HEK293T (cell line): ENCODE results near the gene CHRD.

Experiments used
- CTCF ChIA-PET: fragments of 350-600 bp; formaldehyde crosslinking; extraction: SDS; loops from one replicate; lab custom pipeline; 2021; ENCODE audit warnings: antibody characterized with exemption, inconsistent platforms; lab: Yijun Ruan, JAX
- POLR2A ChIA-PET: fragments of 350-600 bp; formaldehyde crosslinking; extraction: SDS; loops from one replicate; lab custom pipeline; 2020; ENCODE audit warnings: antibody characterized with exemption, inconsistent platforms; lab: Yijun Ruan, JAX
- DNase-seq: peaks from one replicate; pipeline ENCODE4 v3.0.0; 2012; ENCODE audit warnings: mixed read lengths; ENCODE audit errors: extremely low spot score
- ARNT ChIP-seq: fragments of 450-650 bp; IDR thresholded peaks from 2 replicates; pipeline ENCODE4 v1.6.1; 2017; ENCODE audit warnings: mild to moderate bottlenecking
- BHLHE40 ChIP-seq: fragments of 450-650 bp; IDR thresholded peaks from 2 replicates; pipeline ENCODE4 v1.6.1; 2016; ENCODE audit warnings: mild to moderate bottlenecking, moderate library complexity, borderline replicate concordance
- CTBP1 ChIP-seq: fragments of 450-650 bp; IDR thresholded peaks from 2 replicates; pipeline ENCODE4 v1.6.1; 2016; ENCODE audit warnings: borderline replicate concordance
- ELF4 ChIP-seq: fragments of 450-650 bp; IDR thresholded peaks from 2 replicates; pipeline ENCODE4 v1.6.1; 2017; ENCODE audit warnings: antibody characterized with exemption
- FOXA1 ChIP-seq: fragments of 450-650 bp; IDR thresholded peaks from 2 replicates; pipeline ENCODE4 v1.6.1; 2016; ENCODE audit warnings: mild to moderate bottlenecking
- FOXK2 ChIP-seq: fragments of 450-650 bp; IDR thresholded peaks from 2 replicates; pipeline ENCODE4 v1.6.1; 2016; ENCODE audit warnings: mild to moderate bottlenecking
- FOXM1 ChIP-seq: fragments of 450-650 bp; IDR thresholded peaks from 2 replicates; pipeline ENCODE4 v1.6.1; 2017; ENCODE audit warnings: mild to moderate bottlenecking, borderline replicate concordance
- HDGF ChIP-seq: fragments of 450-650 bp; IDR thresholded peaks from 2 replicates; pipeline ENCODE4 v1.6.1; 2017; ENCODE audit warnings: antibody characterized with exemption, borderline replicate concordance
- L3MBTL2 ChIP-seq: fragments of 450-650 bp; conservative IDR thresholded peaks from 2 replicates; pipeline ENCODE4 v1.6.1; 2016; ENCODE audit warnings: mild to moderate bottlenecking
- LEF1 ChIP-seq: fragments of 450-650 bp; IDR thresholded peaks from 2 replicates; pipeline ENCODE4 v1.6.1; 2017; ENCODE audit warnings: mild to moderate bottlenecking, borderline replicate concordance
- NFRKB ChIP-seq: fragments of 450-650 bp; IDR thresholded peaks from 2 replicates; pipeline ENCODE4 v1.6.1; 2016; ENCODE audit warnings: mild to moderate bottlenecking, moderate library complexity
- PKNOX1 ChIP-seq: fragments of 450-650 bp; IDR thresholded peaks from 2 replicates; pipeline ENCODE4 v1.6.1; 2016
- SP1 ChIP-seq: fragments of 450-650 bp; IDR thresholded peaks from 2 replicates; pipeline ENCODE4 v1.6.1; 2017
- SUZ12 ChIP-seq: fragments of 450-650 bp; IDR thresholded peaks from 2 replicates; pipeline ENCODE4 v1.6.1; 2016; ENCODE audit warnings: mild to moderate bottlenecking
- TARDBP ChIP-seq: fragments of 450-650 bp; IDR thresholded peaks from 2 replicates; pipeline ENCODE4 v1.6.1; 2016
- ZNF384 ChIP-seq: fragments of 450-650 bp; IDR thresholded peaks from 2 replicates; pipeline ENCODE4 v1.6.1; 2016

CHRD gene

GRCh38 chr3:184350618-184351017, 29.2 kb upstream of the CHRD start:
- POLR2A ChIA-PET = no interaction called here
- no peak for DNase-seq

GRCh38 chr3:184351511-184352148, 28.2 kb upstream of the CHRD start:
- POLR2A ChIA-PET = no interaction called here
- CTCF ChIA-PET = no interaction called here

More at GRCh38 chr3:184350618-184351017, 29.2 kb upstream of the CHRD start:
- TF ChIP-seq FOXK2 (no peak), ELF4 (no peak), PKNOX1 (no peak), SP1 (no peak), NFRKB (no peak), HDGF (no peak), BHLHE40 (no peak)
- CTCF ChIA-PET = interaction anchor here (0.6 kb wide), 1 partner anchor 235 kb away, joined by 3 read pairs; no protein-coding TSS in a partner anchor

GRCh38 chr3:184352149-184352785, 27.6 kb upstream of the CHRD start:
- ChIA-PET POLR2A (no interaction called here), CTCF (interaction anchor here (1.4 kb wide), 1 partner anchor 17 kb away, joined by 4 read pairs; no protein-coding TSS in a partner anchor)
- TF ChIP-seq L3MBTL2 (no peak), ELF4 (no peak), FOXM1 (no peak), NFRKB (no peak), SP1 (no peak), FOXK2 (no peak), ARNT (no peak), ZNF384 (no peak), FOXA1 (no peak), PKNOX1 (no peak), BHLHE40 (no peak), LEF1 (no peak), SUZ12 (no peak), TARDBP (no peak), CTBP1 (no peak), HDGF (no peak)
- DNase-seq = no peak

More at GRCh38 chr3:184351511-184352148, 28.2 kb upstream of the CHRD start:
- no peak for TF ChIP-seq ELF4
- no peak for TF ChIP-seq SP1
- no peak for TF ChIP-seq TARDBP
- TF ChIP-seq L3MBTL2 = no peak
- TF ChIP-seq NFRKB = no peak
- no peak for TF ChIP-seq SUZ12
- no peak for TF ChIP-seq FOXM1
- no peak for TF ChIP-seq BHLHE40
- no peak for TF ChIP-seq ARNT
- no peak for TF ChIP-seq FOXK2
- no peak for TF ChIP-seq FOXA1
- no peak for DNase-seq

- CTCF ChIA-PET = interaction anchor here (1.4 kb wide), 1 partner anchor 18 kb away, joined by 4 read pairs; no protein-coding TSS in a partner anchor
- POLR2A ChIA-PET = no interaction called here
- no peak for DNase-seq
- TF ChIP-seq NFRKB (no peak), FOXM1 (no peak), ARNT (no peak)
Observed at GRCh38 chr3:184352897-184353545, 26.8 kb upstream of the CHRD start.

GRCh38 chr3:184353546-184353941, 26.3 kb upstream of the CHRD start:
- POLR2A ChIA-PET = no interaction called here
- DNase-seq = no peak
- CTCF ChIA-PET = interaction anchor here (1.4 kb wide), 1 partner anchor 18 kb away, joined by 4 read pairs; no protein-coding TSS in a partner anchor
- TF ChIP-seq PKNOX1 (no peak), FOXA1 (no peak), LEF1 (no peak), SUZ12 (no peak), FOXK2 (no peak), BHLHE40 (no peak), ELF4 (no peak), FOXM1 (no peak), CTBP1 (no peak), TARDBP (no peak), L3MBTL2 (no peak), HDGF (no peak), SP1 (no peak), NFRKB (no peak), ARNT (no peak)
